ENCODE results near the gene MDM1. TPM values are rescaled to one million over a fixed set of nuclear protein-coding genes. Genes with fewer than 3 reads are reported as not detected.

MDM1 gene
- total and polyA plus RNA-seq, 8 donors: 9.3 to 47.5 (median 41.5) TPM

DNA sequence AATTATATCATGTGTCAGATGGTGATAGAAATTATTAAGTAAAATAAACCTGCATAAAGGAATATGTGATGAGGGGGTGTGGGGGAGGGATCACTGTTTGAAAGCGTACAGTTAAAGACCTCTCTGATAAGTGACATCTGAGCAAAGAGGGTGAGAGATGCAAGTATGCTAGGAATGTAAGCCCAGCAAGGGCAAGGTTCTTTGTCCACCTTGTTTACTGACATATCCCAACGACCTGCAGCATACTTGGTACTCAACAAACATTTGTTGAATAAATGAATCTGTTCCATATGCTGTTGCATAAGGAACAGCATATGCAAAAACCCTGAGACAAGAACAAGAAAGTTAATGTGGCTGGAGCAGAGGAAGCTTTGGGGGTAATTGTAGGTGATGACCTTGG, 12.0 kb upstream of the MDM1 start:
- ATAC-seq (no peak), DNase-seq (no peak)
- intact Hi-C loops (cut with DNase I): no loop called here
- Histone ChIP-seq H3K4me3 (no peak overlapping the region), H3K27me3 (peaks cover 0 to 6% of the 10 kb centered on the region in 2 donors), H3K36me3 (no peaks in the 10 kb centered on the region), H3K9me3 (no peaks in the 10 kb centered on the region), H3K27ac (no peak overlapping the region), H3K4me1 (no peaks in the 10 kb centered on the region)
- TF ChIP-seq, protein P1, sequence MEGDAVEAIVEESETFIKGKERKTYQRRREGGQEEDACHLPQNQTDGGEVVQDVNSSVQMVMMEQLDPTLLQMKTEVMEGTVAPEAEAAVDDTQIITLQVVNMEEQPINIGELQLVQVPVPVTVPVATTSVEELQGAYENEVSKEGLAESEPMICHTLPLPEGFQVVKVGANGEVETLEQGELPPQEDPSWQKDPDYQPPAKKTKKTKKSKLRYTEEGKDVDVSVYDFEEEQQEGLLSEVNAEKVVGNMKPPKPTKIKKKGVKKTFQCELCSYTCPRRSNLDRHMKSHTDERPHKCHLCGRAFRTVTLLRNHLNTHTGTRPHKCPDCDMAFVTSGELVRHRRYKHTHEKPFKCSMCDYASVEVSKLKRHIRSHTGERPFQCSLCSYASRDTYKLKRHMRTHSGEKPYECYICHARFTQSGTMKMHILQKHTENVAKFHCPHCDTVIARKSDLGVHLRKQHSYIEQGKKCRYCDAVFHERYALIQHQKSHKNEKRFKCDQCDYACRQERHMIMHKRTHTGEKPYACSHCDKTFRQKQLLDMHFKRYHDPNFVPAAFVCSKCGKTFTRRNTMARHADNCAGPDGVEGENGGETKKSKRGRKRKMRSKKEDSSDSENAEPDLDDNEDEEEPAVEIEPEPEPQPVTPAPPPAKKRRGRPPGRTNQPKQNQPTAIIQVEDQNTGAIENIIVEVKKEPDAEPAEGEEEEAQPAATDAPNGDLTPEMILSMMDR (IDR thresholded peaks at IDR 0.05): no peak

DNA sequence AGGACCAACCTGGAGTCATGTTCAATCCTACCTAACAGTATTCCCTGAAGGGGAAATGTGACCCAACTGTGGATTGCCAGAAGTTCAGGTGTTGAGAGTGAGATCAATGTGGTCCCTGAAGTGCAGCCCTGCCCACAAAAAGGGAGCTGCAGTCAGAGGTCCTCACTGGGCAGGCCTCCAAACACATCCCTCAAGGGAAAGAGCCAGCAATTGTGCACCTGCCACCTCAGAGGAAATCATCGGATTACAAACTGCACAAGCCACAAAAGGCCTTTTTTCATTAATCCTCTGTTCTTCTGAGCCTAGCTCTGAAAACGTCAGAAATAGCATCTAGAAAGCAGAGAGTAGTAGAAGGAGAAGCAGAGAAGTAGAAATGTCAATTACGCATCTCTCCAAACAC, 10.8 kb upstream of the MDM1 start:
- intact Hi-C loops (cut with DNase I): no loop called here

GRCh38 chr12:68341822-68342221, 9.7 kb upstream of the MDM1 start:
- no peak overlapping the region for H3K27ac ChIP-seq
- ATAC-seq: no peak
- TF ChIP-seq, protein P1 (IDR thresholded peaks at IDR 0.05): no peak

More for the DNA sequence above, 10.8 kb upstream of the MDM1 start:
- Histone ChIP-seq H3K36me3 (no peaks in the 10 kb centered on the region), H3K4me3 (no peak overlapping the region), H3K4me1 (no peaks in the 10 kb centered on the region), H3K27me3 (peaks cover 0 to 6% of the 10 kb centered on the region in 2 donors), H3K27ac (no peak overlapping the region), H3K9me3 (no peaks in the 10 kb centered on the region)
- TF ChIP-seq, protein P1 (IDR thresholded peaks at IDR 0.05): no peak
- ATAC-seq: no peak
- no peak for DNase-seq

GRCh38 chr12:68340404-68341270, 8.5 kb upstream of the MDM1 start:
- Histone ChIP-seq H3K4me3 (no peak overlapping the region), H3K9me3 (no peaks in the 10 kb centered on the region), H3K27me3 (peaks cover 0 to 6% of the 10 kb centered on the region in 2 donors), H3K36me3 (no peaks in the 10 kb centered on the region), H3K4me1 (no peaks in the 10 kb centered on the region), H3K27ac (no peak overlapping the region)
- ATAC-seq (no peak), DNase-seq (no peak)
- intact Hi-C loops (cut with DNase I): no loop called here
- TF ChIP-seq, protein P1 (IDR thresholded peaks at IDR 0.05): no peak

More at GRCh38 chr12:68341822-68342221, 9.7 kb upstream of the MDM1 start:
- H3K4me1 ChIP-seq: no peaks in the 10 kb centered on the region
- H3K4me3 ChIP-seq: no peak overlapping the region
- no peak for DNase-seq
- H3K9me3 ChIP-seq: no peaks in the 10 kb centered on the region
- peaks cover 0 to 6% of the 10 kb centered on the region in 2 donors for H3K27me3 ChIP-seq
- no peaks in the 10 kb centered on the region for H3K36me3 ChIP-seq
- intact Hi-C loops (cut with DNase I): no loop called here

DNA sequence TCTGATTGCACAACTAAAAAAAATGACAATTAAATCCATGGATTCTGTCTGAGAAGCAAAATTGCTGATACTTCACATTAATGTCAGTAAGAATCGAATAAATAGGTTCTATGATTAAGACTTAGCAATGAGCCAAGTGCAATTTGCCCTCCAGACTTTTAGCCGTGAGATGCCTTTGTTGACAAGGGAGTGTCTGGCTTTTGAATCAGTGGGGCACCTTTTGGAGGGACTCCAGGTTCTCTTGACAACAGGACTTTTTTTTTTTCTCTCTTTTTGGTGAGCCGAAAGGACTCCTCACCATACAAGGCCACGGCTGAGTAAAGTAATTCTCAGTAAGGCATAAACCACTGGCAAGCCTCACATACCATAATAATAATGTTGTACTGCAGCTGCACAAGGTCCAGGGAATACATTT, 4.7 kb upstream of the MDM1 start:
- intact Hi-C loops (cut with DNase I): no loop called here
- Histone ChIP-seq H3K27ac (no peak overlapping the region), H3K4me3 (no peak overlapping the region), H3K9me3 (no peaks in the 10 kb centered on the region), H3K27me3 (peaks cover 0 to 6% of the 10 kb centered on the region in 2 donors), H3K4me1 (peaks cover 0 to 4% of the 10 kb centered on the region in 2 donors), H3K36me3 (no peaks in the 10 kb centered on the region)
- DNase-seq (no peak), ATAC-seq (no peak)
- TF ChIP-seq, protein P1 (IDR thresholded peaks at IDR 0.05): no peak
